NCI-H2196 (cell line): ENCODE measurements around the gene SGCE.

ENCODE experiments used
- DNase-seq: peaks from one replicate; lab custom pipeline; 2025; ENCODE audit not compliant: unreplicated experiment; lab: John Stamatoyannopoulos, UW

Gene SGCE

GRCh38 chr7:94576316-94576715 is 79.6 kb downstream of the SGCE start:
- no peak for DNase-seq

GRCh38 chr7:94575646-94576045 is 80.3 kb downstream of the SGCE start:
- DNase-seq: no peak

- no peak for DNase-seq
Measured at GRCh38 chr7:94571816-94572215, 84.1 kb downstream of the SGCE start.

GRCh38 chr7:94567396-94567795 is 88.5 kb downstream of the SGCE start:
- DNase-seq: no peak

GRCh38 chr7:94565247-94565894 is 90.6 kb downstream of the SGCE start:
- DNase-seq: no peak

- no peak for DNase-seq
Measured at GRCh38 chr7:94562525-94562924, 93.4 kb downstream of the SGCE start.

GRCh38 chr7:94561841-94562514 is 94.0 kb downstream of the SGCE start:
- DNase-seq: no peak

GRCh38 chr7:94559972-94560371 is 96.0 kb downstream of the SGCE start:
- no peak for DNase-seq

GRCh38 chr7:94557215-94557614 is 98.7 kb downstream of the SGCE start:
- no peak for DNase-seq

GRCh38 chr7:94556028-94556427 is 99.9 kb downstream of the SGCE start:
- no peak for DNase-seq

GRCh38 chr7:94547126-94547525 is 108.8 kb downstream of the SGCE start:
- DNase-seq: no peak

GRCh38 chr7:94540428-94540827 is 115.5 kb downstream of the SGCE start:
- no peak for DNase-seq
